K562 (cell line): ENCODE measurements around the gene YIPF4. TPM values are rescaled to one million over a fixed set of nuclear protein-coding genes. Genes with fewer than 3 reads are reported as not detected.
A peak's percentile ranks its signal among the peaks of the same experiment; 100 is the strongest.

Experiments
- CTCF ChIP-seq, 3 experiments: IDR thresholded peaks in 2 of 3; conservative IDR thresholded peaks in 1 of 3; 2 replicates each; pipeline ENCODE4 v1.5.1; 2011 to 2012; ENCODE audit warnings: low read length in 3 of 3, mild to moderate bottlenecking in 3 of 3, control low read depth in 2 of 3, improper control_type of control experiment in 1 of 3, inconsistent platforms in 1 of 3, low read depth in 1 of 3, mixed read lengths in 1 of 3, moderate library complexity in 1 of 3; ENCODE audit not compliant: insufficient read depth in 2 of 3
- ELF2 ChIP-seq: fragments of 250-450 bp; sonication (Bioruptor Pico); IDR thresholded peaks from 2 replicates; pipeline ENCODE4 v1.5.0; 2021; ENCODE audit warnings: mild to moderate bottlenecking
- JUN ChIP-seq, 2 experiments: sonication (generic) in 1 of 2; formaldehyde crosslinking in 1 of 2; IDR thresholded peaks; 2 replicates each; pipeline versions ENCODE4 v1.6.1 to v1.8.0; 2012 to 2022; ENCODE audit warnings: borderline replicate concordance in 2 of 2, mild to moderate bottlenecking in 2 of 2, improper control_type of control experiment in 1 of 2, low read depth in 1 of 2, low read length in 1 of 2, missing genetic modification reagents in 1 of 2
- LEF1 ChIP-seq: fragments of 450-650 bp; IDR thresholded peaks from 2 replicates; pipeline ENCODE4 v1.6.1; 2016; ENCODE audit warnings: mild to moderate bottlenecking
- MBD2 ChIP-seq: sonication (generic); IDR thresholded peaks from 2 replicates; pipeline ENCODE4 v1.6.1; 2016; ENCODE audit warnings: low read depth, borderline replicate concordance
- NBN ChIP-seq: fragments of 450-650 bp; IDR thresholded peaks from 2 replicates; pipeline ENCODE4 v1.6.1; 2016; ENCODE audit warnings: low read depth, mild to moderate bottlenecking
- RUNX1 ChIP-seq: sonication (generic); IDR thresholded peaks from 2 replicates; pipeline ENCODE4 v1.6.1; 2016; ENCODE audit warnings: antibody characterized with exemption, low read depth
- SMAD3 ChIP-seq: fragments of 450-650 bp; formaldehyde crosslinking; conservative IDR thresholded peaks from 2 replicates; pipeline ENCODE4 v1.4.0; 2020; ENCODE audit warnings: mild to moderate bottlenecking
- ZBTB11 ChIP-seq, 3 experiments: fragments of 200-800 bp in 1 of 3; fragments of 250-450 bp in 1 of 3; fragments of 450-650 bp in 1 of 3; sonication (Bioruptor Pico) in 1 of 3; sonication (Bioruptor generic) in 1 of 3; formaldehyde crosslinking in 1 of 3; IDR thresholded peaks; 2 replicates each; pipeline versions ENCODE4 v1.6.1 to v1.8.0; 2016 to 2022; ENCODE audit warnings: mild to moderate bottlenecking in 2 of 3, missing genetic modification characterization in 2 of 3, missing compliant biosample characterization in 1 of 3, moderate library complexity in 1 of 3
- ZNF431 ChIP-seq: sonication (generic); formaldehyde crosslinking; IDR thresholded peaks from 2 replicates; pipeline ENCODE4 v1.8.0; 2022; ENCODE audit warnings: mild to moderate bottlenecking, missing genetic modification reagents
- polyA plus RNA-seq, 8 experiments: library from polyadenylated mRNA; depleted of rRNA in 4 of 8; stranded (reverse) in 5 of 8; unstranded in 3 of 8; fragments of >200 nt; fragmentation: Nextera tagmentation in 2 of 8; fragmentation: Illumina TruSeq in 1 of 8; extraction: Ambion mirVana in 2 of 8; extraction: Trizol in 1 of 8; gene quantifications; 2 replicates each; pipeline versions ENCODE4 v1.2.1 to v1.2.3, GENCODE V29; 2011 to 2014; ENCODE audit warnings: inconsistent platforms in 1 of 8, missing spikeins in 1 of 8
- total RNA-seq, 7 experiments: library from RNA; depleted of rRNA in 6 of 7; stranded (reverse); fragments of >200 nt in 6 of 7; fragmentation: Illumina TruSeq in 2 of 7; extraction: Trizol in 2 of 7; gene quantifications; 2 replicates each; pipeline versions ENCODE4 v1.2.1 to v1.2.3, GENCODE V29; 2011 to 2021; ENCODE audit warnings: low replicate concordance in 1 of 7
- TF ChIP-seq, protein P1 (sequence below): sonication (generic); formaldehyde crosslinking; IDR thresholded peaks from 2 replicates; pipeline ENCODE4 v1.8.0; 2022; ENCODE audit warnings: missing genetic modification reagents, mild to moderate bottlenecking, moderate library complexity, borderline replicate concordance
- TF ChIP-seq, protein P2 (sequence below): fragments of 250-450 bp; sonication (Bioruptor Pico); IDR thresholded peaks from 2 replicates; pipeline ENCODE4 v1.8.0; 2022; ENCODE audit warnings: moderate library complexity, mild to moderate bottlenecking, inconsistent platforms

YIPF4 gene
- total and polyA plus RNA-seq, 9 of the 15 experiments (the other 6 are each of a cell fraction or from before 2014, with no cell fraction given), result 4.9 to 46.9 (median 17.5) TPM

GRCh38 chr2:32356681-32357317, 79.1 kb downstream of the YIPF4 start, which contains the start of gene BIRC6 (continued):
- TF ChIP-seq ZNF431 (CRISPR knock-in tag) (no peak; the same call in 1 of the 2 replicates), LEF1 (0 out of 2 replicates have a peak, but pooled peaks have one; percentile 36), CTCF (IDR thresholded peaks at IDR 0.05 in 2 of 3, conservative IDR thresholded peaks at IDR 0.05 in 1 of 3; ENCODE audit: insufficient read depth in 2 of 3, low read depth in 1 of 3, low read length in 3 of 3) (peak in 1 of 3 experiments; percentile 13; a peak in 2 of 6 replicates), ELF2 (CRISPR knock-in tag) (0 out of 2 replicates have a peak, but pooled peaks have one; percentile 64), JUN (IDR thresholded peaks at IDR 0.05; ENCODE audit: borderline replicate concordance, low read depth, low read length) (peak; percentile 59; the same call in 1 of the 2 replicates), JUN (CRISPR knock-in tag; IDR thresholded peaks at IDR 0.05; ENCODE audit: borderline replicate concordance) (no peak), MBD2 (no peak), RUNX1 (no peak), NBN (peak; percentile 77; the same call in 1 of the 2 replicates), SMAD3 (0 out of 2 replicates have a peak, but pooled peaks have one; percentile 62), ZBTB11 (CRISPR knock-in tag; IDR thresholded peaks at IDR 0.05) (peak; percentile 69 to 97 (median 91); a peak in 5 of 6 replicates)
- TF ChIP-seq, protein P1, sequence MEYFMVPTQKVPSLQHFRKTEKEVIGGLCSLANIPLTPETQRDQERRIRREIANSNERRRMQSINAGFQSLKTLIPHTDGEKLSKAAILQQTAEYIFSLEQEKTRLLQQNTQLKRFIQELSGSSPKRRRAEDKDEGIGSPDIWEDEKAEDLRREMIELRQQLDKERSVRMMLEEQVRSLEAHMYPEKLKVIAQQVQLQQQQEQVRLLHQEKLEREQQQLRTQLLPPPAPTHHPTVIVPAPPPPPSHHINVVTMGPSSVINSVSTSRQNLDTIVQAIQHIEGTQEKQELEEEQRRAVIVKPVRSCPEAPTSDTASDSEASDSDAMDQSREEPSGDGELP, result peak; percentile 98
- TF ChIP-seq, protein P2, sequence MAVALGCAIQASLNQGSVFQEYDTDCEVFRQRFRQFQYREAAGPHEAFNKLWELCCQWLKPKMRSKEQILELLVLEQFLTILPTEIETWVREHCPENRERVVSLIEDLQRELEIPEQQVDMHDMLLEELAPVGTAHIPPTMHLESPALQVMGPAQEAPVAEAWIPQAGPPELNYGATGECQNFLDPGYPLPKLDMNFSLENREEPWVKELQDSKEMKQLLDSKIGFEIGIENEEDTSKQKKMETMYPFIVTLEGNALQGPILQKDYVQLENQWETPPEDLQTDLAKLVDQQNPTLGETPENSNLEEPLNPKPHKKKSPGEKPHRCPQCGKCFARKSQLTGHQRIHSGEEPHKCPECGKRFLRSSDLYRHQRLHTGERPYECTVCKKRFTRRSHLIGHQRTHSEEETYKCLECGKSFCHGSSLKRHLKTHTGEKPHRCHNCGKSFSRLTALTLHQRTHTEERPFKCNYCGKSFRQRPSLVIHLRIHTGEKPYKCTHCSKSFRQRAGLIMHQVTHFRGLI (CRISPR knock-in tag), result no peak
